ENCODE results near the gene VPS13C.

Gene VPS13C

GRCh38 chr15:61816856-61817255 lies 243.4 kb downstream of the VPS13C start:
- no peak overlapping the region for H3K4me3 ChIP-seq (ENCODE audit: low read depth, low read length, poor library complexity, severe bottlenecking)
- no peak overlapping the region for H3K4me2 ChIP-seq (ENCODE audit: low read length)
- no peaks in the 10 kb centered on the region; the same call in 1 of the 2 replicates for H3K27me3 ChIP-seq (ENCODE audit: insufficient read depth, low read length)
- H4K20me1 ChIP-seq (ENCODE audit: insufficient read depth, low read length) = no peaks in the 10 kb centered on the region
- TF ChIP-seq CTCF (IDR thresholded peaks at IDR 0.05; ENCODE audit: low read length) (no peak), EZH2 (IDR thresholded peaks at IDR 0.05; ENCODE audit: borderline replicate concordance, low read length) (no peak)
- no peaks in the 10 kb centered on the region for H3K9me2 ChIP-seq (ENCODE audit: low read depth, low read length)
- no peak overlapping the region for H2AFZ ChIP-seq (ENCODE audit: low read length)
- H3K79me2 ChIP-seq (ENCODE audit: insufficient read depth, low read length) = no peaks in the 10 kb centered on the region
- H3F3A ChIP-seq (ENCODE audit: insufficient read depth, low read length) = no peaks in the 10 kb centered on the region
- no peak overlapping the region for H3K27ac ChIP-seq (ENCODE audit: low read depth, low read length, poor library complexity, severe bottlenecking)
- no peaks in the 10 kb centered on the region for H3K9me3 ChIP-seq (ENCODE audit: low read length)
- H3K4me1 ChIP-seq (ENCODE audit: insufficient read depth, low read length, severe bottlenecking) = no peaks in the 10 kb centered on the region
- H3K9ac ChIP-seq (ENCODE audit: low read length) = no peak overlapping the region
- no peaks in the 10 kb centered on the region for H3K36me3 ChIP-seq (ENCODE audit: insufficient read depth, low read length)

DNA sequence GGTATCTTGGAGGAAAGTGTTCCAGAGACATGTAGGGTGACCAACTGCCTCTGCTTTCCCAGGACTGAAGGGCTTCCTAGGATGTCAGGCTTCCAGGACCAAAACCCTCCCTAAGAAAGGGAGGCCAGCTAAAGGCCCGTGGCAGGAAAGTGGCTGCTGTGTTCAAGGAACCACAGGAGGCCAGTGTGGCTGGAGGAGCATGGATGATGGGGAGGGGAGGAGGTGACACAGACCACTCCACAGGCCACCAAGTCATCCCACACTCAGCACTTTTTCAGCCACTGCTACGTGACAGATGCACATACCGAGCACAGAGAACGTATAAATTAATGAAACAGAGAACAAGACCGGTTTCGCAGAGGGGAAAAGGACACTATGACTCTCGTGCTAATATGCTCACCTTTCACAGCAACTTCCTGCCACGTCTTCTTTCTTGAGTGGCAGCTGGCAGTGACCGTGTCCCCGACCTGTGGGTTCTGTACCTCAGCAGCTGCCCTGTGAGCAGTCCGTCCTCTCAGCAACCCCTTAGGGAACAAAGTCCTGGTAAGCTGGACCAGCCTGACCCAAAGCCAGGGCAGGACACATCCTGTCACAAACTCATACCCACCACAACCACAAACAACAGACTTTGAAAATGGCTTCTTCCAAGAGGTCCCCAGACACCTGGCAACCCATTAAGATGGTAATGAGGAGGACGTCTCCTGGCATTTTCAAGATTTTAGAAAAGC lies 244.7 kb downstream of the VPS13C start:
- Histone ChIP-seq H3K9me3 (ENCODE audit: low read length) (no peaks in the 10 kb centered on the region), H3F3A (ENCODE audit: insufficient read depth, low read length) (no peaks in the 10 kb centered on the region), H3K9me2 (ENCODE audit: low read depth, low read length) (no peaks in the 10 kb centered on the region), H4K20me1 (ENCODE audit: insufficient read depth, low read length) (no peaks in the 10 kb centered on the region), H3K27me3 (ENCODE audit: insufficient read depth, low read length) (no peaks in the 10 kb centered on the region; the same call in 1 of the 2 replicates), H3K36me3 (ENCODE audit: insufficient read depth, low read length) (no peaks in the 10 kb centered on the region), H3K79me2 (ENCODE audit: insufficient read depth, low read length) (no peaks in the 10 kb centered on the region), H3K9ac (ENCODE audit: low read length) (no peak overlapping the region), H3K27ac (ENCODE audit: low read depth, low read length, poor library complexity, severe bottlenecking) (no peak overlapping the region), H2AFZ (ENCODE audit: low read length) (no peak overlapping the region), H3K4me3 (ENCODE audit: low read depth, low read length, poor library complexity, severe bottlenecking) (no peak overlapping the region), H3K4me1 (ENCODE audit: insufficient read depth, low read length, severe bottlenecking) (no peaks in the 10 kb centered on the region), H3K4me2 (ENCODE audit: low read length) (no peak overlapping the region)
- TF ChIP-seq EZH2 (IDR thresholded peaks at IDR 0.05; ENCODE audit: borderline replicate concordance, low read length) = no peak
- TF ChIP-seq CTCF (IDR thresholded peaks at IDR 0.05; ENCODE audit: low read length) = no peak

DNA sequence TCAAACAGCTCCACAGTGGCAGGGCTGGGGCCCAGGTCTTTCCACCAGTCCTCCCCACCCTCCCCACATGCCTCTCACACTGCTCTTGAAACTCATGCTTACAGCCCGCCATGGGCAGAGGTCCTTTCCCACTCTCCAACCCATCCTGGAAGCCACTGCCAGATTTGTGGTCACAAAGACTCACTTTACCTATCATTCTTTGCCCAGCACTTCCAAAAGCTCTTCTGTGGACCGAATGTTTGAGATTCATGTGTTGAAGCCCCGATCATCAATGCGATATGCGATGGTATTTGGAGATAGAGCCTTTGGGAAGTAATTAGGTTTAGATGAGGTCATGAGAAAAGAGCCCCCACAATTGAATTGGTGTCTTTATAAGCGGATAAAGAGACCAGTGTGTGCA lies 247.8 kb downstream of the VPS13C start:
- Histone ChIP-seq H3K36me3 (ENCODE audit: insufficient read depth, low read length) (no peaks in the 10 kb centered on the region), H3K27ac (ENCODE audit: low read depth, low read length, poor library complexity, severe bottlenecking) (no peak overlapping the region), H2AFZ (ENCODE audit: low read length) (no peak overlapping the region), H3K9me2 (ENCODE audit: low read depth, low read length) (no peaks in the 10 kb centered on the region), H3K4me2 (ENCODE audit: low read length) (no peak overlapping the region), H3K9ac (ENCODE audit: low read length) (no peak overlapping the region), H3K4me1 (ENCODE audit: insufficient read depth, low read length, severe bottlenecking) (no peaks in the 10 kb centered on the region), H3F3A (ENCODE audit: insufficient read depth, low read length) (no peaks in the 10 kb centered on the region), H3K79me2 (ENCODE audit: insufficient read depth, low read length) (no peaks in the 10 kb centered on the region), H3K4me3 (ENCODE audit: low read depth, low read length, poor library complexity, severe bottlenecking) (no peak overlapping the region), H4K20me1 (ENCODE audit: insufficient read depth, low read length) (no peaks in the 10 kb centered on the region), H3K9me3 (ENCODE audit: low read length) (no peaks in the 10 kb centered on the region), H3K27me3 (ENCODE audit: insufficient read depth, low read length) (no peaks in the 10 kb centered on the region)
- TF ChIP-seq EZH2 (IDR thresholded peaks at IDR 0.05; ENCODE audit: borderline replicate concordance, low read length) = no peak
- no peak for TF ChIP-seq CTCF (IDR thresholded peaks at IDR 0.05; ENCODE audit: low read length)

Measured in OCI-LY1 (cell line).